Upper lobe of left lung (tissue), 6 donors: ENCODE results near the gene ULK4. TPM values are rescaled to one million over a fixed set of nuclear protein-coding genes. Genes with fewer than 3 reads are reported as not detected.
"Not testable (repeated sequence)": the region's sequence is repeated elsewhere in the genome, so short reads cannot be mapped to it uniquely, and the experiment has no call there.

Source experiments
- ATAC-seq, 2 donors: fragments of 200-7000 bp; cut with Tn5 transposase; one replicate each; pipeline ENCODE4 v1.9.1; 2022; ENCODE audit warnings: mild to moderate bottlenecking in 2 of 2, moderate library complexity in 2 of 2; ENCODE audit not compliant: low FRiP score in 2 of 2
- DNase-seq, 2 donors: peaks; one replicate each; pipeline ENCODE4 v3.0.0-alpha.2; 2019 to 2020
- H3K27ac ChIP-seq, 4 donors: fragments of 200-600 bp; sonication (generic); one replicate each; pipeline ENCODE4 v1.5.1; 2016 to 2019
- H3K27me3 ChIP-seq, 4 donors: fragments of 200-600 bp; sonication (generic); one replicate each; pipeline ENCODE4 v1.5.1; 2017 to 2019
- H3K36me3 ChIP-seq, 4 donors: fragments of 200-600 bp; sonication (generic); one replicate each; pipeline ENCODE4 v1.5.1; 2016 to 2019
- H3K4me1 ChIP-seq, 4 donors: fragments of 200-600 bp; sonication (generic); one replicate each; pipeline ENCODE4 v1.5.1; 2018 to 2019
- H3K4me3 ChIP-seq, 4 donors: fragments of 200-600 bp; sonication (generic); one replicate each; pipeline ENCODE4 v1.5.1; 2017 to 2019; ENCODE audit warnings: mild to moderate bottlenecking in 2 of 4, moderate library complexity in 1 of 4
- H3K9me3 ChIP-seq, 4 donors: fragments of 200-600 bp; sonication (generic); one replicate each; pipeline ENCODE4 v1.5.1; 2018 to 2019
- EP300 ChIP-seq, 4 donors: sonication (generic); formaldehyde crosslinking; IDR thresholded peaks; one replicate each; pipeline ENCODE4 v1.5.1; 2017; ENCODE audit warnings: antibody characterized with exemption in 4 of 4, control low read depth in 2 of 4
- POLR2A ChIP-seq, 4 donors: fragments of 450-650 bp; IDR thresholded peaks; one replicate each; pipeline ENCODE4 v1.5.1; 2016 to 2017; ENCODE audit warnings: antibody characterized with exemption in 4 of 4, mild to moderate bottlenecking in 2 of 4
- POLR2AphosphoS5 ChIP-seq, 2 donors: sonication (generic); formaldehyde crosslinking; IDR thresholded peaks; one replicate each; pipeline ENCODE4 v1.5.1; 2017; ENCODE audit warnings: antibody characterized with exemption in 2 of 2
- WGBS, 2 donors: methylation state at CpG; one replicate each; pipeline ENCODE4 v1.1.5; 2017 to 2018; 5-methylcytosine and 5-hydroxymethylcytosine counted together
- total RNA-seq, 6 donors: library from RNA; depleted of rRNA in 4 of 6; stranded (reverse); fragments of >200 nt in 4 of 6; gene quantifications; one replicate each; pipeline versions ENCODE4 v1.1.0 to v1.2.1, GENCODE V29; 2016 to 2021
- TF ChIP-seq, protein P1 (sequence below), 6 experiments: fragments of 450-650 bp in 4 of 6; fragments of 200-600 bp in 2 of 6; sonication (generic) in 2 of 6; IDR thresholded peaks; one replicate each; pipeline ENCODE4 v1.5.1; 2016 to 2019; ENCODE audit warnings: antibody characterized with exemption in 6 of 6
- donor health status: DM: no; HTN: no; CAD: no; lungs with moderate emphysema.
- donor health status: DM: no; HTN: yes; CAD: no; lungs with severe emphysema.

The ULK4 gene
- total RNA-seq, 6 donors from 2014 or later, result 9.4 to 76.5 (median 28.1) TPM

DNA sequence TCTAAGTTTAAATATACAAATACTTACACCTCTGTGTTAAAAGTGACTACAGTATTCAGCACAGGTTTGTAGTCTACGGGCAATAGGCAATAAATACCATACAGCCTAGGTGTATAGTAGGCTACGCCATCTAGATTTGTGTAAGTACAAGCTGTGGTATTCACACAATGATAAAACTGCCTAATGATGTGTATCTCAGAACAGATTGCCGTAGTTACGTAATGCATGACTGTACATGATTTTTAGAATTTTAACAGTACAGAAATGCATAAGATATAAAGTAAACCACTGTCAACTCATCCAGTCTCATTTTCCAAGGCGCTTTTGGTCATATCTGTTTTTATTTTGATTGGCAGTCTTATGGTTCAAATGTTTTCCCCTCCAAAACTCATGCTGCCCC lies 396.9 kb downstream of the ULK4 start:
- H3K27me3 ChIP-seq, result no peaks in the 10 kb centered on the region
- H3K36me3 ChIP-seq, result no peaks in the 10 kb centered on the region
- WGBS, 2 donors, result 94 to 96% methylated on average over 5 of the region's 5 CpGs
- ATAC-seq (no peak), DNase-seq (no peak)
- TF ChIP-seq EP300 (IDR thresholded peaks at IDR 0.05), result no peak
- no peak for TF ChIP-seq POLR2A (IDR thresholded peaks at IDR 0.05)
- TF ChIP-seq, protein P1, sequence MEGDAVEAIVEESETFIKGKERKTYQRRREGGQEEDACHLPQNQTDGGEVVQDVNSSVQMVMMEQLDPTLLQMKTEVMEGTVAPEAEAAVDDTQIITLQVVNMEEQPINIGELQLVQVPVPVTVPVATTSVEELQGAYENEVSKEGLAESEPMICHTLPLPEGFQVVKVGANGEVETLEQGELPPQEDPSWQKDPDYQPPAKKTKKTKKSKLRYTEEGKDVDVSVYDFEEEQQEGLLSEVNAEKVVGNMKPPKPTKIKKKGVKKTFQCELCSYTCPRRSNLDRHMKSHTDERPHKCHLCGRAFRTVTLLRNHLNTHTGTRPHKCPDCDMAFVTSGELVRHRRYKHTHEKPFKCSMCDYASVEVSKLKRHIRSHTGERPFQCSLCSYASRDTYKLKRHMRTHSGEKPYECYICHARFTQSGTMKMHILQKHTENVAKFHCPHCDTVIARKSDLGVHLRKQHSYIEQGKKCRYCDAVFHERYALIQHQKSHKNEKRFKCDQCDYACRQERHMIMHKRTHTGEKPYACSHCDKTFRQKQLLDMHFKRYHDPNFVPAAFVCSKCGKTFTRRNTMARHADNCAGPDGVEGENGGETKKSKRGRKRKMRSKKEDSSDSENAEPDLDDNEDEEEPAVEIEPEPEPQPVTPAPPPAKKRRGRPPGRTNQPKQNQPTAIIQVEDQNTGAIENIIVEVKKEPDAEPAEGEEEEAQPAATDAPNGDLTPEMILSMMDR (IDR thresholded peaks at IDR 0.05), result no peak
- TF ChIP-seq POLR2AphosphoS5 (IDR thresholded peaks at IDR 0.05), result no peak
- no peak overlapping the region for H3K4me3 ChIP-seq
- no peak overlapping the region for H3K27ac ChIP-seq
- H3K4me1 ChIP-seq, result no peaks in the 10 kb centered on the region
- no peaks in the 10 kb centered on the region for H3K9me3 ChIP-seq

DNA sequence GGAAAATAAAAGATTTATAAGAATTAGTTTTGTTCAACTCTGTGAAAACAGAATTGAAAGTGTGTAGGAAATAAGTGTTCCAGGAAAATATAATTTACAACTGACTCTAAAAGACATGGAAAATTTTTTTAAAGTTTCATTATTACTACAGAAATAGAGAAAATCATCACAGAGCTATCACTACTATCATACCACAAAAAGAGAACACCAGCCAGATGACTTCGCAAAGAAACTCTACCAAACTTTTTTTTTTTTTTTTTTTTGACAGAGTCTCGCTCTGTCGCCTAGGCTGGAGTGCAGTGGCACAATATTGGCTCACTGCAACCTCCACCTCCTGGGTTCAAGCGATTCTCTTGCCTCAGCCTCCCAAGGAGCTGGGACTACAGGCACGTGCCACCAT lies 405.7 kb downstream of the ULK4 start:
- ATAC-seq, result not testable (repeated sequence)

DNA sequence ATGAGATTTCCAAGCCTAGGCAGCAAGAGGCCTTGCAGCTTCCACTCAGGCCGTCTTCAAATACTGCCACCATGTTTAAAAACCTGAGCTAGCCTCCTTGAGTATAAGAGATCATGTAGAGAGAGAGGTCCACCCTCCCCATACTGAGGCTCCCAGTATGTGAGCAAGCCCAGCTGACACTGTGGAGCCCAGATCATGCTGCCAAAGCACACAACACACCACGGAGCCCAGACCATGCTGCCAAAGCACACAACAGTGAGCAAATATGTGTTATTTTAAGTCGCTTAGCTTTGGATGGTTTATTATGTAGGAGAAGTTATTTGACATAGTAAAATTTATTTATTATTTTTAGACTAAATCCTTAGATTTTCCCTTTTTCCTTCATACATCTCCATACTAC lies 428.9 kb downstream of the ULK4 start:
- DNase-seq (no peak), ATAC-seq (no peak)
- Histone ChIP-seq H3K27me3 (no peaks in the 10 kb centered on the region), H3K9me3 (no peaks in the 10 kb centered on the region), H3K36me3 (no peaks in the 10 kb centered on the region), H3K4me1 (no peaks in the 10 kb centered on the region), H3K27ac (no peak overlapping the region), H3K4me3 (no peak overlapping the region)
- TF ChIP-seq, protein P1 (IDR thresholded peaks at IDR 0.05), result no peak
- no peak for TF ChIP-seq POLR2A (IDR thresholded peaks at IDR 0.05)
- TF ChIP-seq EP300 (IDR thresholded peaks at IDR 0.05), result no peak
- no peak for TF ChIP-seq POLR2AphosphoS5 (IDR thresholded peaks at IDR 0.05)
- WGBS, 2 donors, result 77 to 94% methylated on average over 3 of the region's 3 CpGs

More for the DNA sequence above, 405.7 kb downstream of the ULK4 start:
- H3K36me3 ChIP-seq, H3K27ac ChIP-seq, H3K4me1 ChIP-seq, H3K9me3 ChIP-seq, H3K27me3 ChIP-seq, H3K4me3 ChIP-seq, DNase-seq: not testable (repeated sequence)
- 93 to 96% methylated on average over 5 of the region's 5 CpGs for WGBS, 2 donors

DNA sequence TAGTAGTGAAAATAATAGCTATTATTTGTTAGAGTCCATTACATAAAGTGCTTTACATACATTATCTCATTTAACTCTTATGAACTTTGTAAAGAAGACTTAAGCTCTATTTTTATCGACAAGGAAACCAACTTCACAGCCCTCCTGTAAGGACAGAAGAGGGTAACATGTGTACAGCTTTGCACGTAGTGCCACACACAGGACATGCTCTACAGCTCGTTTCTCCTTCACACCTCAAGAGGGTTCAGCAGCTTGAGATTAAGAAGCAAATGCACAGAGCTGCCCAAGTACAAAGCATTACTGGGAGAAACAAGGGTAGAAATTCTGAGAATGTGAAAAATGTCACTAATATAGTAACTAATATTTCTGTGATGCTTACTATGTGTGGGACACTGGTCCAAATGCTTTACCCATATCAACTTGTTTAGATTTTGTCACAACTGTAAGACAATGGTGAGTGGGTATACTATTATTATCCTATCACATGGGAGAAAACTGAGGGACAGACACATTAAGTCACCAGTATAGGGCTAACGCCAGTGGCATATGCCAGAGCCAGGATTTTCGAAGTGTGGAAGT lies 434.8 kb downstream of the ULK4 start:
- Histone ChIP-seq H3K4me1 (no peaks in the 10 kb centered on the region), H3K27ac (no peak overlapping the region), H3K4me3 (no peak overlapping the region), H3K9me3 (no peaks in the 10 kb centered on the region), H3K36me3 (no peaks in the 10 kb centered on the region), H3K27me3 (no peaks in the 10 kb centered on the region)
- ATAC-seq, result no peak
- no peak for TF ChIP-seq POLR2AphosphoS5 (IDR thresholded peaks at IDR 0.05)
- no peak for TF ChIP-seq POLR2A (IDR thresholded peaks at IDR 0.05)
- TF ChIP-seq, protein P1 (IDR thresholded peaks at IDR 0.05), result no peak
- DNase-seq, result no peak
- 87 to 89% methylated on average over 5 of the region's 5 CpGs for WGBS, 2 donors

DNA sequence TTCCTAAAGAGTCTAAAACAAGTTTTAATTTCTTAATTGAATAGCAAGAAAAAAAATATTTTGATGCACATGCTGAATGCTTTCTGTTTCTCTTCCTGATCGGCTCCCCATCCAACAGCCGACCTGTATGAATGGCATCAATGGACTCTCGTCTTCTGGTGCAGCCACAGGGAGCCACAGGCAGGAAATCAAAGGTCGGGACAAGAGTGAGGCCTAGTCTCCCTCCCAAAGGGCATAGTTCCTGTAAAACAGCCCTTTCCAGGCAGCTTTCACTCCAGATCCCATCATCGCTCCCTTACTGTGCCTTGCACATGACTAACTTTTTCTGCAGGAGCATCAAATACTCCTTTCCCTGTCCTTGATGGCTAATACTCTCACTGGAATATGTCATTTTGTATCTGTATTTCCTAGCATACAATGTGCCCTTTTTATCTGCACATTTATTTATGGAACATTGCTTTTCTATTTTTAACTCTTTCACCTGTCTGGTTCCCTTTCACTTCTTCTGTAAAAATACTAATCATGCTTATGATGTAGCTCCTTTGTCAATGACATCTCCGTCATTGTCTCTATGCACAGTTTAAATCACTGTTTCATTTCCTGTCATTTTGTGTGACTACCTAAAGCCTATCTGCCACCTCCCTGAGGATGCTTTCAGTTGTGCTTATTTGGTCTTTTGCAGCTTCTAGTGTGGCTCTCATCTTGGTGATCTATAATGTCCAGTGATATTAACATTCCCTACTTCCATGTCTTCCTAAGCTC lies 436.4 kb downstream of the ULK4 start:
- no peak for ATAC-seq
- Histone ChIP-seq H3K4me3 (no peak overlapping the region), H3K9me3 (no peaks in the 10 kb centered on the region), H3K27me3 (no peaks in the 10 kb centered on the region), H3K36me3 (no peaks in the 10 kb centered on the region), H3K4me1 (no peaks in the 10 kb centered on the region), H3K27ac (no peak overlapping the region)
- 80 to 90% methylated on average over 6 of the region's 6 CpGs for WGBS, 2 donors
- TF ChIP-seq POLR2AphosphoS5 (IDR thresholded peaks at IDR 0.05) (no peak), EP300 (IDR thresholded peaks at IDR 0.05) (no peak), POLR2A (IDR thresholded peaks at IDR 0.05) (no peak)
- TF ChIP-seq, protein P1 (IDR thresholded peaks at IDR 0.05), result no peak
- no peak for DNase-seq
